Gastrocnemius medialis (tissue), 4 donors: Measurements from ENCODE around the gene SLC1A4.

ENCODE experiments used
- CTCF ChIP-seq, 5 experiments: fragments of 450-650 bp in 3 of 5; fragments of 200-600 bp in 2 of 5; sonication (generic) in 2 of 5; IDR thresholded peaks in 4 of 5; conservative IDR thresholded peaks in 1 of 5; 1 replicate in 4 of 5; 2 replicates in 1 of 5; pipeline ENCODE4 v1.5.1; 2016 to 2019; ENCODE audit warnings: antibody characterized with exemption in 5 of 5, mild to moderate bottlenecking in 3 of 5, moderate library complexity in 3 of 5
- POLR2A ChIP-seq, 2 donors: fragments of 450-650 bp; IDR thresholded peaks; one replicate each; pipeline ENCODE4 v1.6.1; 2017; ENCODE audit warnings: antibody characterized with exemption in 2 of 2, mild to moderate bottlenecking in 2 of 2, moderate library complexity in 2 of 2

GRCh38 chr2:65033178-65033577 is 44.0 kb downstream of the SLC1A4 start:
- TF ChIP-seq CTCF (IDR thresholded peaks at IDR 0.05 in 4 of 5, conservative IDR thresholded peaks at IDR 0.05 in 1 of 5) (no peak), POLR2A (IDR thresholded peaks at IDR 0.05) (no peak)
